PFSK-1 (cell line): Measurements from ENCODE around the gene VDAC1.

Source experiments
- FOXP2 ChIP-seq: optimal IDR thresholded peaks from 2 replicates; pipeline ENCODE3; 2011; ENCODE audit warnings: borderline replicate concordance, control low read depth, inconsistent platforms; ENCODE audit not compliant: insufficient read depth; ENCODE audit errors: extremely low read length, extremely low read depth
- POLR2AphosphoS5 ChIP-seq: IDR thresholded peaks from 2 replicates; pipeline ENCODE4 v1.6.1; 2012; ENCODE audit warnings: low read depth, mild to moderate bottlenecking, control low read depth, low read length, moderate library complexity
- REST ChIP-seq, 2 experiments: IDR thresholded peaks; 2 replicates each; pipeline versions ENCODE4 v1.6.1 to v1.8.0; 2011 to 2012; ENCODE audit warnings: low read depth in 2 of 2, low read length in 2 of 2, control low read depth in 1 of 2, inconsistent platforms in 1 of 2, mild to moderate bottlenecking in 1 of 2, moderate library complexity in 1 of 2; ENCODE audit not compliant: insufficient read depth in 1 of 2
- SIN3A ChIP-seq: IDR thresholded peaks from 2 replicates; pipeline ENCODE4 v1.6.1; 2012; ENCODE audit warnings: mild to moderate bottlenecking, low read length, moderate library complexity, borderline replicate concordance; ENCODE audit not compliant: insufficient read depth
- TAF1 ChIP-seq: IDR thresholded peaks from 2 replicates; pipeline ENCODE4 v1.6.1; 2012; ENCODE audit warnings: low read length, control low read depth, borderline replicate concordance; ENCODE audit not compliant: insufficient read depth

The VDAC1 gene

GRCh38 chr5:133974142-133974541 is 30.6 kb downstream of the VDAC1 start:
- TF ChIP-seq FOXP2 (no peak), POLR2AphosphoS5 (no peak), SIN3A (no peak), REST (IDR thresholded peaks at IDR 0.05; ENCODE audit: insufficient read depth in 1 of 2, low read depth in 2 of 2, low read length in 2 of 2) (no peak), TAF1 (no peak)

GRCh38 chr5:133970325-133970909 is 34.4 kb downstream of the VDAC1 start:
- no peak for TF ChIP-seq SIN3A

- TF ChIP-seq TAF1 (no peak), POLR2AphosphoS5 (0 out of 2 replicates have a peak, but pooled peaks have one; percentile 31)
Observed at GRCh38 chr5:133969654-133970324, 35.0 kb downstream of the VDAC1 start.

GRCh38 chr5:133968204-133968980 is 36.4 kb downstream of the VDAC1 start, which contains the start of gene C5orf15:
Gene C5orf15 (minus strand): TSS chr5:133968625. CDS start chr5:133968584, 41 bp downstream.
- TF ChIP-seq POLR2AphosphoS5 (peak; percentile 90), FOXP2 (peak; percentile 58), SIN3A (no peak), REST (IDR thresholded peaks at IDR 0.05; ENCODE audit: insufficient read depth in 1 of 2, low read depth in 2 of 2, low read length in 2 of 2) (no peak), TAF1 (peak; percentile 69; the same call in 1 of the 2 replicates)

DNA sequence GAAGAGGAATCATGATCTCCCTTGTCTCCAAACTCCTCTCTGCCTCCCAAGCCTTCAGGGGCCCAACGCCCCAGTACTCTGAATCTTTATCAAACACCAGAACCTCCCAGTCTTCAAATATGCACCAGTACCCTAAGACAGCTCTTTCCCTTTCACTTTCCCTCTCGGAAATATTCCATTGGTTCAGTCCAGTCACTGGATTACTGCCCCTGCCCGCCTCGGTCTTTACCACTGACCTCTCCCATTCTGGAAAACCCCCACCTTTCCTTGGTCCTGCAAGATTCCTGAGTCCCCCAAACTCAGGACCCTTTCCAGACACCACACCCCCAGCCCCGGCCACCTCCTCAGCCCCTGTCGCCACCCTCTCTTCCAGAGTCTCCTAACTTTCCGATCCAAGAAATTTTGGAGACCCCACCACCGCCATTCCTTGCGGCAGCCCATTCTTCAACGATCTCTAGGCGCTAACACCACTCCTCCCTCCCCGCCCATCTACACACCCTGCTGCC is 37.0 kb downstream of the VDAC1 start:
- TF ChIP-seq POLR2AphosphoS5 (no peak), REST (IDR thresholded peaks at IDR 0.05; ENCODE audit: insufficient read depth in 1 of 2, low read depth in 2 of 2, low read length in 2 of 2) (no peak), SIN3A (no peak), FOXP2 (no peak), TAF1 (no peak)

GRCh38 chr5:133967124-133967523 is 37.7 kb downstream of the VDAC1 start:
- no peak for TF ChIP-seq FOXP2
- TF ChIP-seq TAF1 = no peak
- no peak for TF ChIP-seq REST (IDR thresholded peaks at IDR 0.05; ENCODE audit: insufficient read depth in 1 of 2, low read depth in 2 of 2, low read length in 2 of 2)
- no peak for TF ChIP-seq SIN3A
- TF ChIP-seq POLR2AphosphoS5 = no peak
